ENCODE measurements around the gene CACNA1G.

The CACNA1G gene

GRCh38 chr17:50608700-50609379 lies 48.3 kb downstream of the CACNA1G start:
- H3K4me3 ChIP-seq (ENCODE audit: low read length), result no peak overlapping the region
- no peak for DNase-seq (ENCODE audit: low read depth)
- TF ChIP-seq CTCF (conservative IDR thresholded peaks at IDR 0.05; ENCODE audit: low read length), result no peak

- no peak for DNase-seq (ENCODE audit: low read depth)
- no peak for TF ChIP-seq CTCF (conservative IDR thresholded peaks at IDR 0.05; ENCODE audit: low read length)
- H3K4me3 ChIP-seq (ENCODE audit: low read length), result no peak overlapping the region
These were observed 49.0 kb downstream of the CACNA1G start for GRCh38 chr17:50609380-50610074.

- TF ChIP-seq CTCF (conservative IDR thresholded peaks at IDR 0.05; ENCODE audit: low read length), result no peak
- no peak for DNase-seq (ENCODE audit: low read depth)
These were observed 51.1 kb downstream of the CACNA1G start for GRCh38 chr17:50611634-50612033.

GRCh38 chr17:50612281-50612680 lies 51.8 kb downstream of the CACNA1G start:
- TF ChIP-seq CTCF (conservative IDR thresholded peaks at IDR 0.05; ENCODE audit: low read length), result no peak
- no peak overlapping the region for H3K4me3 ChIP-seq (ENCODE audit: low read length)
- no peak for DNase-seq (ENCODE audit: low read depth)

More at GRCh38 chr17:50611634-50612033, 51.1 kb downstream of the CACNA1G start:
- H3K4me3 ChIP-seq (ENCODE audit: low read length), result no peak overlapping the region

- TF ChIP-seq CTCF (conservative IDR thresholded peaks at IDR 0.05; ENCODE audit: low read length), result no peak
- DNase-seq (ENCODE audit: low read depth), result no peak
- H3K4me3 ChIP-seq (ENCODE audit: low read length), result no peak overlapping the region
These were observed 52.8 kb downstream of the CACNA1G start for GRCh38 chr17:50613007-50613992.

GRCh38 chr17:50614471-50615051 lies 54.0 kb downstream of the CACNA1G start:
- no peak for TF ChIP-seq CTCF (conservative IDR thresholded peaks at IDR 0.05; ENCODE audit: low read length)
- H3K4me3 ChIP-seq (ENCODE audit: low read length), result no peak overlapping the region
- no peak for DNase-seq (ENCODE audit: low read depth)
